HG03039 (cell line): ENCODE data around the gene NT5C1B.
"Not testable (repeated sequence)": the region's sequence is repeated elsewhere in the genome, so short reads cannot be mapped to it uniquely, and the experiment has no call there.

ENCODE experiments used
- ATAC-seq: cut with Tn5 transposase; IDR thresholded peaks from one replicate; pipeline ENCODE4 v1.9.1; 2021; ENCODE audit warnings: mild to moderate bottlenecking, moderate library complexity; ENCODE audit not compliant: unreplicated experiment

NT5C1B gene

GRCh38 chr2:18589354-18589753 is at the start of gene NT5C1B:
Gene NT5C1B, minus strand, starts transcription at chr2:18589569. Its CDS starts 101 bp downstream, at chr2:18589468.
- ATAC-seq: no peak

GRCh38 chr2:18637196-18637595 is 47.8 kb upstream of the NT5C1B start:
- no peak for ATAC-seq

GRCh38 chr2:18632699-18633098 is 43.3 kb upstream of the NT5C1B start:
- not testable (repeated sequence) for ATAC-seq

- no peak for ATAC-seq
Observed at GRCh38 chr2:18630941-18631340, 41.6 kb upstream of the NT5C1B start.

GRCh38 chr2:18630541-18630940 is 41.2 kb upstream of the NT5C1B start:
- no peak for ATAC-seq

- no peak for ATAC-seq
Observed at GRCh38 chr2:18630101-18630500, 40.7 kb upstream of the NT5C1B start.

GRCh38 chr2:18626958-18627650 is 37.7 kb upstream of the NT5C1B start:
- no peak for ATAC-seq

- ATAC-seq: no peak
Observed at GRCh38 chr2:18626256-18626668, 36.9 kb upstream of the NT5C1B start.

- ATAC-seq: no peak
Observed at GRCh38 chr2:18625563-18625962, 36.2 kb upstream of the NT5C1B start.

GRCh38 chr2:18623782-18624181 is 34.4 kb upstream of the NT5C1B start:
- ATAC-seq: no peak

GRCh38 chr2:18620867-18621632 is 31.7 kb upstream of the NT5C1B start:
- ATAC-seq: no peak

GRCh38 chr2:18619091-18619490 is 29.7 kb upstream of the NT5C1B start:
- no peak for ATAC-seq

GRCh38 chr2:18614041-18614440 is 24.7 kb upstream of the NT5C1B start:
- ATAC-seq: no peak

- no peak for ATAC-seq
Observed at GRCh38 chr2:18612133-18612532, 22.8 kb upstream of the NT5C1B start.

GRCh38 chr2:18611604-18612003 is 22.2 kb upstream of the NT5C1B start:
- no peak for ATAC-seq

- no peak for ATAC-seq
Observed at GRCh38 chr2:18611184-18611583, 21.8 kb upstream of the NT5C1B start.

- ATAC-seq: no peak
Observed at GRCh38 chr2:18610651-18611050, 21.3 kb upstream of the NT5C1B start.

- no peak for ATAC-seq
Observed at GRCh38 chr2:18610090-18610489, 20.7 kb upstream of the NT5C1B start.

- ATAC-seq: no peak
Observed at GRCh38 chr2:18605115-18605514, 15.7 kb upstream of the NT5C1B start.

GRCh38 chr2:18604531-18604885 is 15.1 kb upstream of the NT5C1B start:
- ATAC-seq: no peak

- no peak for ATAC-seq
Observed at GRCh38 chr2:18603854-18604530, 14.6 kb upstream of the NT5C1B start.

GRCh38 chr2:18602298-18602697 is 12.9 kb upstream of the NT5C1B start:
- ATAC-seq: no peak
